ENCODE data around the gene HOXD4.
A peak's percentile ranks its signal among the peaks of the same experiment; 100 is the strongest.

Gene HOXD4

GRCh38 chr2:176118601-176119339, 32.6 kb upstream of the HOXD4 start:
- TF ChIP-seq GATA1 (IDR thresholded peaks at IDR 0.05; ENCODE audit: low read depth, low read length) (no peak), POLR2A (IDR thresholded peaks at IDR 0.05; ENCODE audit: low read length) (no peak)
- DNase-seq, result peak; percentile 63 to 74

- no peak for DNase-seq
- no peak for TF ChIP-seq GATA1 (IDR thresholded peaks at IDR 0.05; ENCODE audit: low read depth, low read length)
- no peak for TF ChIP-seq POLR2A (IDR thresholded peaks at IDR 0.05; ENCODE audit: low read length)
These were observed 30.8 kb upstream of the HOXD4 start for GRCh38 chr2:176120364-176121189.

GRCh38 chr2:176121190-176122051, 29.9 kb upstream of the HOXD4 start:
- TF ChIP-seq GATA1 (IDR thresholded peaks at IDR 0.05; ENCODE audit: low read depth, low read length) (no peak), POLR2A (IDR thresholded peaks at IDR 0.05; ENCODE audit: low read length) (no peak)

DNA sequence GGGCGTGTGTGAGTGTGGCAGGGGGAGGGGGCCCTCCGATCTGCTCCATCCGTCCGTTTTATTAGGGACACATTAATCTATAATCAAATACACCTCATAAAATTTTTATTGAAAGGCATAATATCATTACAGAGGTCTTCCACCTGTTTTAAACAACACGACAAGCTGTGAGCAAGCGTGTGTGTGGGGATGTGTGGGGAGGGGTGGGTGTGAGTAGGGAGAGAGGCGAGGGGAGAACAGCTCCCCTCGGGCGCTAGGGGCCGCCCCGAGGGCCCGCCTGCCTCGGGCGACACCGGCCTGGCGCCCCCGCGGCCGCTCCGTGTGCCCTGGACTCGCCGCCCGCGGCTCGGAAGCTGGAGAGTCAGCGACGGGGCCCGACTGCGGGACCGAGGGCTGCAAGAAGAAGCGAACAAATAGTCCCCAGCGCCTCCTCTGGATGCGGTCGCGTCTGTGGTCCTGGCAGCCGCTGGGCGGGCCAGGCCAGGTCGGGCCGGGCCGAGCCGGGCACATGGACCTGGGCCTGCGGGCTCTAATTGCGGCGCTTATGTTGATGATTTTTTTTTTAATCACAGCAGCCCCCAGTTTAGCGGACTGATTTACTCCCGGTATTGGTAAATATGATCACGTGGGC, 29.2 kb upstream of the HOXD4 start:
- TF ChIP-seq POLR2A (IDR thresholded peaks at IDR 0.05; ENCODE audit: low read length) (no peak), GATA1 (IDR thresholded peaks at IDR 0.05; ENCODE audit: low read depth, low read length) (no peak)
- peak; percentile 25 to 27 for DNase-seq

More at GRCh38 chr2:176121190-176122051, 29.9 kb upstream of the HOXD4 start:
- no peak for DNase-seq

GRCh38 chr2:176122683-176123410, 28.5 kb upstream of the HOXD4 start, which contains the start of gene HOXD9:
Gene HOXD9 (plus strand): TSS chr2:176122719. CDS start chr2:176122769, 50 bp downstream.
- TF ChIP-seq POLR2A (IDR thresholded peaks at IDR 0.05; ENCODE audit: low read length) (no peak), GATA1 (IDR thresholded peaks at IDR 0.05; ENCODE audit: low read depth, low read length) (no peak)
- no peak for DNase-seq

DNA sequence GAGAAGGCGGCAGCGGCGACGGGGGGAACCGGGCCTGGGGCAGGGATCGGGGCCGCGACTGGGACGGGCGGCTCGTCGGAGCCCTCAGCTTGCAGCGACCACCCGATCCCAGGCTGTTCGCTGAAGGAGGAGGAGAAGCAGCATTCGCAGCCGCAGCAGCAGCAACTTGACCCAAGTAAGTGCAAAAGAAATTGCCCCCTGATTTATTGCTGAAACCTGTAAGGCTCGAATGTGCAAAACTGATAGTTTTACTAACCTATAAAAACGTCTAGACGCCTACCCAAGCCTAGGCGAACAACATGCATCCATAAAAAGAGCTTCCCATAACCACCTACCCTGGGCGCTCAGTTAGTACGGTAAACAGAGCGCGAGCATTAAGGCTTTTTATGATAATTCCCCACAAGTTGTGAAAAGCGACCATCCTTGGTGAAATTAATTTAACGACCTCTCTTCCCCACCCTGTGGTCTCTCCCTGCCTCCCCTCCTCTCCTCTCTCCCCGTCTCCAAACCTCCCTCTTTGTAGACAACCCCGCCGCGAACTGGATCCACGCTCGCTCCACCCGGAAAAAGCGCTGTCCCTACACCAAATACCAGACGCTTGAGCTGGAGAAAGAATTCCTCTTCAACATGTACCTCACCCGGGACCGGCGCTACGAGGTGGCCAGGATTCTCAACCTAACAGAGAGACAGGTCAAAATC, 27.8 kb upstream of the HOXD4 start:
- DNase-seq, result no peak
- TF ChIP-seq POLR2A (IDR thresholded peaks at IDR 0.05; ENCODE audit: low read length) (no peak), GATA1 (IDR thresholded peaks at IDR 0.05; ENCODE audit: low read depth, low read length) (no peak)

- no peak for TF ChIP-seq GATA1 (IDR thresholded peaks at IDR 0.05; ENCODE audit: low read depth, low read length)
- no peak for TF ChIP-seq POLR2A (IDR thresholded peaks at IDR 0.05; ENCODE audit: low read length)
- no peak for DNase-seq
These were observed 27.0 kb upstream of the HOXD4 start for GRCh38 chr2:176124110-176124946.

DNA sequence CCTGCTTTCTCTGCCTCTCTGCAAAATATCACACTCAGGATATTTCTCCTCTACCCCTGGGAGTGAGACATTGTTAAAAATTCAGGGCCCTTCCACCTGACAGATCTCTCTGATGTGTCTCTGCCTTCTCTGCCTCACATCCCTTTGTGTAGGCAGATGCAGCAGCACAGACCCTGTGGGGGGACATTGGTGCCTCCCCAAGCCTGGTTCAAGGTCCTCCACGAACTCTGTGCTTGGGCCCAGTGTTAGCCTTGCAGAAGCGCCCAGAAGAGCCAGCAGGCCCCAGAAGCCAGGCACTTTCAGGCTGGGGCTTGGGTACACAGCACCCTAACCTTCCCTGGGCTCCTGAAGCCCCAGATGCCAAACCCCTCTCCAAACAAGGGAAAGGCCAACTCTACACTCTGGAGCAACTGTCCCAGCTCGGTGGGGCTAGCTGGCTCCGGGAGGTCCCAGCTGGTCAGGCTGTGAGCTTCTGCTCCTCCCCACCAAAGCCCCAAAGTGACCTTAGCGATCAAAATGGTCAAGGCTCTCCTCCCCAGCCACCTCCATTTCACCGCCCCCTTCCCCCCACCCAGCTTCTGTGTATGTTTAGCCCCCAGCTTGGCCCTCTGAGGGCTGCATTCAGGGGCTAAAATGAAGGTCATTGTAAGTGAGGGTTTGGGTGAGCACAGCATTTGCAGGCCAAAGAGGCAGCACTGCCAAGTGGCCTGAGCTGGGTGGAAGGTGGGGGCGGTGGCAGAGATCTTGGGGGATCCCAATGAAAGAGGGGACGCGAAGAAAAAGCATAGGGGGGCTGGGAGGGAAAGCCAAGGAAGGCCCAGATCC, 26.2 kb upstream of the HOXD4 start:
- TF ChIP-seq POLR2A (IDR thresholded peaks at IDR 0.05; ENCODE audit: low read length) (no peak), GATA1 (IDR thresholded peaks at IDR 0.05; ENCODE audit: low read depth, low read length) (no peak)
- DNase-seq, result no peak

GRCh38 chr2:176125772-176126054, 25.6 kb upstream of the HOXD4 start:
- DNase-seq, result no peak
- TF ChIP-seq GATA1 (IDR thresholded peaks at IDR 0.05; ENCODE audit: low read depth, low read length), result no peak
- TF ChIP-seq POLR2A (IDR thresholded peaks at IDR 0.05; ENCODE audit: low read length), result no peak

DNA sequence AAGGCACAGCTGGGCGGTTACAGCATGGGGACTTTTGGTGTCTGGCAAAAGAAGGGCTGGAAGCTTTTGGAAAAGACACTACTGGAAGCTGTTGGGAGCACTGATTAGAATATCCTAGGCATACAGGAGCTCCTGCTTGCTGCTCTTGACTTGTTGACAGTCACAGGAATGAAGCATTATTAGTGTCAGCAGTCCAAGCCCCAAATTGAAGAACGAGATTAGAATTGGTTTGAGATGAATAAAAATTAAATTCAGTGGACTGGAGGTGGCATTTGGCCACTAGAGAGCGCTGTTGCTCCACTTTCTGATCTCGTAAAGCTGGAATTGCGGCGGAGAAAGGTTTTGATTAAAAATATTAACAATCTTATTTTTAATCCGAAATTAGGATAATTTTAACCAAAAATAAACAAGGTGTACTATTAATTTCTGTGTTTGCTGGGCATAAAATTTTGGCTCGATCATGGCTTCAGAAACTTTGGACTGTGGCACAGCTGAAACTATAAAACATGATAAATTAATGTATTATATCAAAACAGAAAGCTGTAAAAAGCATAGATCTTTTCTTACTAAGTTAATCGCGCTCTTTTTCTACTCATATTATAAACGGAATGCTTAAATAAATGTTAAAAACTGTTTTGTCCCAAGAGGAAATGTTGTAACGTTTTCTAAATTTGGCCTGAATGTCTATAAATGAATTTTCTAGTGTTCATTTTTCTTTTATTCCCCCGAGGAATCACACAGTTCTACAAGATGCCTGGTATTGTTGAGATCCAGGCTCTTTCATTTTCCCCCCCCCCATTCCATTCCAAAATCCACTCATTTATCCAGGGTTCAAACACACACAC, 24.2 kb upstream of the HOXD4 start:
- TF ChIP-seq POLR2A (IDR thresholded peaks at IDR 0.05; ENCODE audit: low read length) (no peak), GATA1 (IDR thresholded peaks at IDR 0.05; ENCODE audit: low read depth, low read length) (no peak)
- DNase-seq, result peak; percentile 61 to 83
